H1 (cell line): ENCODE results near the gene ZNF155. TPM values are rescaled to one million over a fixed set of nuclear protein-coding genes. Genes with fewer than 3 reads are reported as not detected.

Experiments
- CTCF ChIA-PET: fragments of 300-600 bp; sonication (Branson Sonifier 250); formaldehyde crosslinking; loops from one replicate; lab custom pipeline; 2021; ENCODE audit not compliant: partially characterized antibody; lab: Charles Lee
- POLR2A ChIA-PET: fragments of 300-600 bp; sonication (Branson Sonifier 250); formaldehyde crosslinking; loops from one replicate; lab custom pipeline; 2021; ENCODE audit warnings: inconsistent platforms; ENCODE audit not compliant: partially characterized antibody; lab: Charles Lee
- DNase-seq, 2 experiments: peaks; one replicate each; pipeline versions ENCODE4 v3.0.0 to v3.0.0-alpha.2; 2010 to 2022; ENCODE audit warnings: low spot score in 2 of 2, low read depth in 1 of 2, mixed read lengths in 1 of 2
- FAIRE-seq: peaks from 2 replicates; lab custom pipeline; 2011; peaks lifted over from hg19 to GRCh38; lab: Jason Lieb, UNC
- H2AFZ ChIP-seq: 2 replicates; pipeline ENCODE4 v1.8.1; 2012; ENCODE audit warnings: low read length, inconsistent platforms
- H2AK5ac ChIP-seq: 2 replicates; pipeline ENCODE4 v1.6.1; 2013; ENCODE audit warnings: low read depth, low read length
- H2BK120ac ChIP-seq: replicated peaks from 2 replicates; pipeline ENCODE3; 2013; ENCODE audit warnings: low read depth, low read length, inconsistent platforms
- H2BK12ac ChIP-seq: 2 replicates; pipeline ENCODE4 v1.6.1; 2013; ENCODE audit warnings: low read depth, low read length
- H2BK15ac ChIP-seq: 2 replicates; pipeline ENCODE4 v1.6.1; 2013; ENCODE audit warnings: low read length
- H2BK20ac ChIP-seq: 2 replicates; pipeline ENCODE4 v1.6.1; 2013; ENCODE audit warnings: low read length
- H2BK5ac ChIP-seq: 2 replicates; pipeline ENCODE4 v1.6.1; 2013; ENCODE audit warnings: low read depth, low read length
- H3K14ac ChIP-seq: 2 replicates; pipeline ENCODE4 v1.6.1; 2013; ENCODE audit warnings: inconsistent platforms; ENCODE audit not compliant: insufficient read length
- H3K18ac ChIP-seq: 2 replicates; pipeline ENCODE4 v1.6.1; 2013; ENCODE audit warnings: low read length; ENCODE audit errors: extremely low read depth
- H3K23ac ChIP-seq: 2 replicates; pipeline ENCODE4 v1.6.1; 2013; ENCODE audit warnings: inconsistent platforms; ENCODE audit not compliant: insufficient read length
- H3K23me2 ChIP-seq: 2 replicates; pipeline ENCODE4 v1.6.1; 2013; ENCODE audit warnings: low read depth, low read length
- H3K27ac ChIP-seq: 2 replicates; pipeline ENCODE4 v1.6.1; 2011; ENCODE audit warnings: low read depth, low read length, inconsistent platforms
- H3K27me3 ChIP-seq, 4 experiments: replicated peaks in 1 of 4; 1 replicate in 1 of 4; 2 replicates in 3 of 4; pipeline versions ENCODE4 v1.6.1 to v1.8.1; 2011 to 2013; ENCODE audit warnings: low read length in 3 of 4, mild to moderate bottlenecking in 3 of 4, inconsistent platforms in 2 of 4, mixed read lengths in 2 of 4, moderate library complexity in 1 of 4; ENCODE audit not compliant: control insufficient read depth in 3 of 4, insufficient read depth in 3 of 4; ENCODE audit errors: extremely low read depth in 1 of 4
- H3K36me3 ChIP-seq, 4 experiments: 2 replicates each; pipeline versions ENCODE4 v1.6.1 to v1.8.1; 2011 to 2013; ENCODE audit warnings: mild to moderate bottlenecking in 4 of 4, low read length in 3 of 4, moderate library complexity in 2 of 4, control low read depth in 1 of 4, inconsistent platforms in 1 of 4; ENCODE audit not compliant: insufficient read depth in 4 of 4, control insufficient read depth in 2 of 4
- H3K4ac ChIP-seq: replicated peaks from 2 replicates; pipeline ENCODE3; 2013; ENCODE audit warnings: low read length, low read depth, mixed read lengths, inconsistent platforms; ENCODE audit not compliant: insufficient read length
- H3K4me1 ChIP-seq, 4 experiments: replicated peaks in 1 of 4; 1 replicate in 1 of 4; 2 replicates in 3 of 4; pipeline versions ENCODE4 v1.6.1 to v1.8.1; 2011 to 2013; ENCODE audit warnings: low read length in 3 of 4, inconsistent platforms in 2 of 4, mixed read lengths in 1 of 4; ENCODE audit not compliant: insufficient read depth in 4 of 4, control insufficient read depth in 3 of 4
- H3K4me2 ChIP-seq, 2 experiments: 2 replicates each; pipeline versions ENCODE4 v1.6.1 to v1.8.1; 2011 to 2013; ENCODE audit warnings: low read depth in 2 of 2, low read length in 2 of 2, control low read depth in 1 of 2, inconsistent platforms in 1 of 2, mild to moderate bottlenecking in 1 of 2; ENCODE audit not compliant: insufficient read depth in 1 of 2
- H3K4me3 ChIP-seq, 4 experiments: fragments of 200-600, 300-600 bp in 1 of 4; sonication (generic), shearing (Covaris generic), sonication (Bioruptor Twin) in 1 of 4; 2 replicates each; pipeline versions ENCODE4 v1.5.1 to v1.8.1; 2011 to 2016; ENCODE audit warnings: low read length in 4 of 4, low read depth in 3 of 4, control low read depth in 2 of 4, inconsistent platforms in 2 of 4, mild to moderate bottlenecking in 2 of 4, mixed read lengths in 1 of 4, moderate library complexity in 1 of 4; ENCODE audit not compliant: insufficient read depth in 2 of 4; ENCODE audit errors: extremely low read depth in 1 of 4
- H3K56ac ChIP-seq: replicated peaks from 2 replicates; pipeline ENCODE3; 2013; ENCODE audit warnings: low read depth, mild to moderate bottlenecking, mixed read lengths, low read length, inconsistent platforms; ENCODE audit not compliant: insufficient read length
- H3K79me1 ChIP-seq: 2 replicates; pipeline ENCODE4 v1.6.1; 2013; ENCODE audit warnings: low read depth, low read length, control low read depth
- H3K79me2 ChIP-seq, 2 experiments: 2 replicates each; pipeline versions ENCODE4 v1.6.1 to v1.8.1; 2012 to 2013; ENCODE audit warnings: low read length in 2 of 2, mild to moderate bottlenecking in 2 of 2, inconsistent platforms in 1 of 2; ENCODE audit not compliant: insufficient read depth in 2 of 2, control insufficient read depth in 1 of 2
- H3K9ac ChIP-seq, 4 experiments: replicated peaks in 1 of 4; 1 replicate in 1 of 4; 2 replicates in 3 of 4; pipeline versions ENCODE4 v1.6.1 to v1.8.1; 2011 to 2013; ENCODE audit warnings: low read depth in 3 of 4, low read length in 3 of 4, control low read depth in 2 of 4, mild to moderate bottlenecking in 2 of 4, moderate library complexity in 2 of 4, inconsistent platforms in 1 of 4; ENCODE audit errors: extremely low read depth in 1 of 4
- H3K9me3 ChIP-seq, 2 experiments: 2 replicates each; pipeline versions ENCODE4 v1.6.1 to v1.8.1; 2012 to 2013; ENCODE audit warnings: mild to moderate bottlenecking in 2 of 2, moderate library complexity in 2 of 2, control low read depth in 1 of 2, inconsistent platforms in 1 of 2, low read depth in 1 of 2, low read length in 1 of 2, mixed read lengths in 1 of 2; ENCODE audit not compliant: insufficient read depth in 2 of 2
- H4K20me1 ChIP-seq, 2 experiments: replicated peaks in 1 of 2; 2 replicates each; pipeline versions ENCODE3 to v1.8.1; 2011 to 2013; ENCODE audit warnings: inconsistent platforms in 2 of 2, low read length in 2 of 2, mild to moderate bottlenecking in 1 of 2; ENCODE audit not compliant: insufficient read depth in 2 of 2, control insufficient read depth in 1 of 2
- H4K5ac ChIP-seq: 2 replicates; pipeline ENCODE4 v1.6.1; 2013; ENCODE audit warnings: low read length, low read depth, mixed read lengths, inconsistent platforms; ENCODE audit not compliant: insufficient read length
- H4K8ac ChIP-seq: 2 replicates; pipeline ENCODE4 v1.8.0; 2013; ENCODE audit warnings: mild to moderate bottlenecking, moderate library complexity, low read length, inconsistent platforms; ENCODE audit not compliant: insufficient read depth; ENCODE audit errors: extremely low read depth
- H4K91ac ChIP-seq: replicated peaks from 2 replicates; pipeline ENCODE3; 2013; ENCODE audit warnings: low read length, mixed read lengths, inconsistent platforms; ENCODE audit not compliant: insufficient read length
- POU5F1 ChIP-seq: IDR thresholded peaks from 2 replicates; pipeline ENCODE4 v1.6.1; 2011; ENCODE audit warnings: low read depth, mild to moderate bottlenecking, low read length, moderate library complexity
- SIX5 ChIP-seq: IDR thresholded peaks from 2 replicates; pipeline ENCODE4 v1.6.1; 2011; ENCODE audit warnings: mild to moderate bottlenecking, low read depth, low read length
- SUZ12 ChIP-seq: fragments of 200-600 bp; sonication (generic); IDR thresholded peaks from 2 replicates; pipeline ENCODE4 v1.6.1; 2012; ENCODE audit warnings: mild to moderate bottlenecking, inconsistent platforms, low read length, moderate library complexity, mixed read lengths
- WGBS, 2 experiments: shearing (Covaris generic) in 1 of 2; methylation state at CpG; one replicate each; pipeline versions ENCODE4 v1.1.6 to v1.1.7; 2013 to 2015; ENCODE audit warnings: low lambda C conversion rate in 2 of 2, mixed read lengths in 2 of 2, inconsistent platforms in 1 of 2, low coverage in 1 of 2, missing lambda C conversion rate in 1 of 2; ENCODE audit not compliant: insufficient replicate concordance in 2 of 2, insufficient coverage in 1 of 2, insufficient read length in 1 of 2; ENCODE audit errors: extremely low coverage in 1 of 2, missing lambda C conversion rate in 1 of 2; 5-methylcytosine and 5-hydroxymethylcytosine counted together
- polyA plus RNA-seq, 7 experiments: library from polyadenylated mRNA; depleted of rRNA in 3 of 7; stranded (reverse) in 5 of 7; unstranded in 2 of 7; fragments of >200 nt in 5 of 7; fragments of 200-250 nt in 2 of 7; gene quantifications; 1 replicate in 5 of 7; 2 replicates in 1 of 7; 4 replicates in 1 of 7; pipeline versions ENCODE4 v1.2.1 to v1.2.3, GENCODE V29; 2011 to 2013; ENCODE audit warnings: missing spikeins in 2 of 7, mixed read lengths in 2 of 7
- total RNA-seq: library from RNA; stranded (reverse); fragmentation: NEBNext Ultra II Directional; extraction: Animal tissue kit (Norgen Biotek cat#: 25700); gene quantifications from 2 replicates; pipeline ENCODE4 v1.2.1, GENCODE V29; 2021

The ZNF155 gene
- total and polyA plus RNA-seq, 2 of the 8 experiments (the other 6 are each of a cell fraction or from before 2014, with no cell fraction given): 3.1 to 9.0 TPM

DNA sequence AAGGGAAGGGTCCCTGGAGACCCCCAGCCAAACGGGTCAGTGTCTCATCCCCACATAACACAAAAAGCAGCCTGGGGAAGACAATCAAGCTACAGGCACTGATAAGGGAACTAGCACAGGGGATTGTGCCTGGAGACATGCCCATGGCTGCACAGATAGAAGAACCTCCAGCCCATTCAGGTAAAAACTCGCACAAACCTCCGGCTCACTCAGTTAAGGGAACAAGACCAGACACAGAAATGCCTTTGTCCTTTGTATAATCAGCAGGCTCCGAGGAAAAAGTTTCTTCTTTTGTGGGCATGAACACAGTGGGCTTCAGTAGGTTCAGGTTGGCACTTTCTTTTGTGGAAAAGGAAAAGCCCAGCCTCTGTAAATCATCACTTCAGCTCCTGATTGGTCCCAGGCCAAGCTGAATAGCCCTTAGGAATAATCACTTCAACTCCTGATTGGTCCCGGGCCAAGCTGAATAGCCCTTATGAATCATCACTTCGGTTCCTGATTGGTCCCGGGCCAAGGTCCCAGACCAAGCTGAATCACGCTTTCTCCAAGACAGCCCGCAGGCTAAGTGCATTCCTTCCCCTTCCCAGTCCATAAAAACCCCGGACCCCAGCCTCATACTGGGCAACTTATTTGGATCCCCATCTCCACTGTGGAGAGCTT, 13.8 kb downstream of the ZNF155 start:
- H3K9me3 ChIP-seq: peaks cover 0 to 4% of the 10 kb centered on the region in 2 experiments; a peak in 1 of 4 replicates
- no peak overlapping the region for H4K91ac ChIP-seq
- no peak overlapping the region for H2BK15ac ChIP-seq
- H3K4me2 ChIP-seq: no peak overlapping the region
- no peak overlapping the region for H2BK5ac ChIP-seq
- no peak overlapping the region for H2BK12ac ChIP-seq
- H2AK5ac ChIP-seq: no peak overlapping the region
- peaks cover 0 to 14% (median 8%) of the 10 kb centered on the region in 4 experiments; a peak in 6 of 8 replicates for H3K36me3 ChIP-seq
- H3K27me3 ChIP-seq: no peaks in the 10 kb centered on the region
- H3K79me1 ChIP-seq: no peaks in the 10 kb centered on the region
- no peak for DNase-seq
- H4K5ac ChIP-seq: no peak overlapping the region
- no peak overlapping the region for H2AFZ ChIP-seq
- H3K9ac ChIP-seq: no peak overlapping the region
- peaks cover 4% of the 10 kb centered on the region; the same call in 1 of the 2 replicates for H3K23me2 ChIP-seq
- no peaks in the 10 kb centered on the region; a peak in 1 of 7 replicates for H3K4me1 ChIP-seq
- H3K79me2 ChIP-seq: no peaks in the 10 kb centered on the region
- no peak overlapping the region for H3K4me3 ChIP-seq
- no peak overlapping the region for H3K56ac ChIP-seq
- no peak overlapping the region for H3K4ac ChIP-seq
- H3K23ac ChIP-seq: no peak overlapping the region
- H3K14ac ChIP-seq: no peak overlapping the region
- no peak overlapping the region for H2BK20ac ChIP-seq
- no peaks in the 10 kb centered on the region for H4K20me1 ChIP-seq
- no peak overlapping the region for H2BK120ac ChIP-seq
- TF ChIP-seq POU5F1 (no peak), SUZ12 (no peak), SIX5 (no peak)
- H3K27ac ChIP-seq: no peak overlapping the region
- no peak overlapping the region for H3K18ac ChIP-seq
- ChIA-PET CTCF (interaction anchor here (0.7 kb wide), 1 partner anchor 1654 kb away, joined by 3 read pairs; no protein-coding TSS in a partner anchor), POLR2A (no interaction called here)
- FAIRE-seq: no peak
- H4K8ac ChIP-seq: peak overlapping the region; percentile 35; the same call in 1 of the 2 replicates
- WGBS, 2 experiments: 86% methylated on average over 10 of the region's 10 CpGs; no CpG with 5 or more reads in 1 of the 2 experiments
